HG03575 (cell line): ENCODE results near the gene NCCRP1.
"Not testable (repeated sequence)": the region's sequence is repeated elsewhere in the genome, so short reads cannot be mapped to it uniquely, and the experiment has no call there.

ENCODE experiments used
- ATAC-seq: cut with Tn5 transposase; IDR thresholded peaks from one replicate; pipeline ENCODE4 v1.9.1; 2021; ENCODE audit not compliant: unreplicated experiment, insufficient number of reproducible peaks, low FRiP score; ENCODE audit errors: extremely low read depth

NCCRP1 gene

GRCh38 chr19:39200066-39200802 is 3.5 kb downstream of the NCCRP1 start:
- ATAC-seq: no peak

- no peak for ATAC-seq
Observed at GRCh38 chr19:39200803-39201115, 4.0 kb downstream of the NCCRP1 start.

- no peak for ATAC-seq
Observed at GRCh38 chr19:39202998-39203355, 6.2 kb downstream of the NCCRP1 start.

GRCh38 chr19:39203372-39204341 is 6.9 kb downstream of the NCCRP1 start, which contains the start of gene SYCN:
Gene SYCN (minus strand): TSS chr19:39204263. CDS start chr19:39204254, 9 bp downstream.
- ATAC-seq: no peak

- ATAC-seq: no peak
Observed at GRCh38 chr19:39205449-39205764, 8.6 kb downstream of the NCCRP1 start.

GRCh38 chr19:39206122-39206521 is 9.4 kb downstream of the NCCRP1 start:
- no peak for ATAC-seq

GRCh38 chr19:39207293-39207836 is 10.6 kb downstream of the NCCRP1 start:
- ATAC-seq: no peak

GRCh38 chr19:39208175-39208795 is 11.5 kb downstream of the NCCRP1 start:
- no peak for ATAC-seq

GRCh38 chr19:39209196-39209595 is 12.4 kb downstream of the NCCRP1 start:
- no peak for ATAC-seq

- ATAC-seq: no peak
Observed at GRCh38 chr19:39211731-39212374, 15.1 kb downstream of the NCCRP1 start.

- no peak for ATAC-seq
Observed at GRCh38 chr19:39212375-39212742, 15.6 kb downstream of the NCCRP1 start.

GRCh38 chr19:39215323-39215722 is 18.6 kb downstream of the NCCRP1 start:
- not testable (repeated sequence) for ATAC-seq

- ATAC-seq: no peak
Observed at GRCh38 chr19:39217094-39217493, 20.3 kb downstream of the NCCRP1 start.

GRCh38 chr19:39218230-39219007 is 21.7 kb downstream of the NCCRP1 start:
- ATAC-seq: no peak

GRCh38 chr19:39219108-39219507 is 22.3 kb downstream of the NCCRP1 start:
- ATAC-seq: not testable (repeated sequence)

- no peak for ATAC-seq
Observed at GRCh38 chr19:39223703-39224279, 27.0 kb downstream of the NCCRP1 start.

GRCh38 chr19:39224910-39225309 is 28.1 kb downstream of the NCCRP1 start:
- no peak for ATAC-seq

GRCh38 chr19:39230096-39230764 is 33.5 kb downstream of the NCCRP1 start:
- no peak for ATAC-seq
